HepG2 (cell line): Measurements from ENCODE around the gene LRBA. TPM values are rescaled to one million over a fixed set of nuclear protein-coding genes. Genes with fewer than 3 reads are reported as not detected.
A peak's percentile ranks its signal among the peaks of the same experiment; 100 is the strongest.

Experiments
- ATAC-seq: fragments of 200-7000 bp; cut with Tn5 transposase; 3 replicates; pipeline ENCODE4 v1.9.1; 2020; ENCODE audit warnings: mild to moderate bottlenecking, moderate library complexity
- BruUV-seq: library from RNA; stranded (reverse); fragments of 400-500 nt; replicated peaks from 2 replicates; lab custom pipeline; 2021; lab: Mats Ljungman, UMichigan
- CTCF ChIA-PET: fragments of 300-600 bp; formaldehyde crosslinking; extraction: SDS; loops from one replicate; lab custom pipeline; 2021; ENCODE audit warnings: low total read pairs, inconsistent platforms, low intra/inter-chr PET ratio; lab: Yijun Ruan, JAX
- POLR2A ChIA-PET: fragments of 350-600 bp; sonication (Branson Sonifier 250); formaldehyde crosslinking; loops from one replicate; lab custom pipeline; 2020; ENCODE audit warnings: antibody characterized with exemption, inconsistent platforms; lab: Yijun Ruan, JAX
- DNase-seq: peaks from one replicate; pipeline ENCODE4 v3.0.0-alpha.2; 2015; ENCODE audit warnings: low spot score
- FAIRE-seq: peaks from 3 replicates; lab custom pipeline; 2011; peaks lifted over from hg19 to GRCh38; lab: Jason Lieb, UNC
- H2AFZ ChIP-seq: one replicate; pipeline ENCODE4 v1.6.1; 2011; ENCODE audit warnings: low read length, inconsistent platforms
- H3K27ac ChIP-seq: fragments of 300-600 bp; 3 replicates; pipeline ENCODE4 v1.8.0; 2011; ENCODE audit warnings: mixed run types, mild to moderate bottlenecking, mixed read lengths, low read length, inconsistent platforms; ENCODE audit not compliant: insufficient read depth; ENCODE audit errors: extremely low read length
- H3K27me3 ChIP-seq, 2 experiments: fragments of 200-600 bp in 1 of 2; 2 replicates in 1 of 2; 3 replicates in 1 of 2; pipeline versions ENCODE4 v1.6.0 to v1.8.0; 2011; ENCODE audit warnings: low read length in 2 of 2, mild to moderate bottlenecking in 2 of 2, moderate library complexity in 2 of 2, inconsistent platforms in 1 of 2; ENCODE audit not compliant: insufficient read depth in 2 of 2, control insufficient read depth in 1 of 2
- H3K36me3 ChIP-seq, 2 experiments: fragments of 200-600 bp in 1 of 2; replicated peaks in 1 of 2; 2 replicates in 1 of 2; 3 replicates in 1 of 2; pipeline versions ENCODE4 v1.5.1 to v1.8.0; 2011; ENCODE audit warnings: low read length in 2 of 2, inconsistent platforms in 1 of 2; ENCODE audit not compliant: insufficient read depth in 2 of 2, control insufficient read depth in 1 of 2
- H3K4me1 ChIP-seq: 2 replicates; pipeline ENCODE4 v1.5.1; 2012; ENCODE audit warnings: low read length, inconsistent platforms; ENCODE audit not compliant: insufficient read depth
- H3K4me2 ChIP-seq: 2 replicates; pipeline ENCODE4 v1.6.0; 2011; ENCODE audit warnings: low read depth, low read length, inconsistent platforms
- H3K4me3 ChIP-seq, 3 experiments: fragments of 200-600 bp in 1 of 3; sonication (generic), shearing (Covaris generic) in 1 of 3; replicated peaks in 1 of 3; 2 replicates each; pipeline ENCODE4 v1.5.1; 2011 to 2016; ENCODE audit warnings: low read length in 3 of 3, inconsistent platforms in 2 of 3, low read depth in 2 of 3, mild to moderate bottlenecking in 2 of 3, control low read depth in 1 of 3, mixed read lengths in 1 of 3; ENCODE audit not compliant: insufficient read depth in 1 of 3
- H3K79me2 ChIP-seq: one replicate; pipeline ENCODE4 v1.6.1; 2011; ENCODE audit warnings: low read length, inconsistent platforms; ENCODE audit not compliant: insufficient read depth
- H3K9ac ChIP-seq: 2 replicates; pipeline ENCODE4 v1.6.0; 2011; ENCODE audit warnings: mild to moderate bottlenecking, low read depth, low read length, inconsistent platforms; ENCODE audit not compliant: insufficient read depth
- H3K9me3 ChIP-seq: 2 replicates; pipeline ENCODE4 v1.5.1; 2012; ENCODE audit warnings: mild to moderate bottlenecking, low read length
- H4K20me1 ChIP-seq: 2 replicates; pipeline ENCODE4 v1.6.0; 2011; ENCODE audit warnings: inconsistent platforms, mild to moderate bottlenecking, low read length, moderate library complexity; ENCODE audit not compliant: insufficient read depth
- CREB1 ChIP-seq, 2 experiments: fragments of 450-650 bp in 1 of 2; IDR thresholded peaks; 2 replicates each; pipeline ENCODE4 v1.6.1; 2016 to 2017; ENCODE audit warnings: control low read depth in 1 of 2, mild to moderate bottlenecking in 1 of 2, missing compliant biosample characterization in 1 of 2, missing genetic modification characterization in 1 of 2
- GABPB1 ChIP-seq: IDR thresholded peaks from 2 replicates; pipeline ENCODE4 v1.6.1; 2016; ENCODE audit warnings: mild to moderate bottlenecking, missing genetic modification reagents, moderate library complexity, missing compliant biosample characterization
- RAD51 ChIP-seq: fragments of 450-650 bp; IDR thresholded peaks from 2 replicates; pipeline ENCODE4 v1.6.1; 2016; ENCODE audit warnings: borderline replicate concordance
- SMARCC2 ChIP-seq: fragments of 450-650 bp; IDR thresholded peaks from 2 replicates; pipeline ENCODE4 v1.6.1; 2017; ENCODE audit warnings: antibody characterized with exemption, mild to moderate bottlenecking
- SRSF1 ChIP-seq: fragments of 200-400 bp; formaldehyde crosslinking; optimal IDR thresholded peaks from 2 replicates; pipeline ENCODE3; 2017; ENCODE audit warnings: mild to moderate bottlenecking, low read depth, low read length, moderate library complexity
- SSRP1 ChIP-seq: IDR thresholded peaks from 2 replicates; pipeline ENCODE4 v1.6.1; 2016; ENCODE audit warnings: control low read depth
- ZBTB3 ChIP-seq: sonication (generic); formaldehyde crosslinking; IDR thresholded peaks from 2 replicates; pipeline ENCODE4 v1.4.0; 2020; ENCODE audit warnings: low read depth, mild to moderate bottlenecking, moderate library complexity, missing genetic modification reagents, borderline replicate concordance
- ZNF383 ChIP-seq: sonication (generic); formaldehyde crosslinking; IDR thresholded peaks from 2 replicates; pipeline ENCODE4 v1.4.0; 2020; ENCODE audit warnings: missing genetic modification reagents, mild to moderate bottlenecking, borderline replicate concordance
- ZSCAN25 ChIP-seq: sonication (generic); formaldehyde crosslinking; IDR thresholded peaks from 2 replicates; pipeline ENCODE4 v1.8.0; 2022; ENCODE audit warnings: mild to moderate bottlenecking, missing genetic modification reagents
- WGBS: methylation state at CpG from one replicate; pipeline ENCODE4 v1.1.6; 2017; ENCODE audit warnings: low lambda C conversion rate; 5-methylcytosine and 5-hydroxymethylcytosine counted together
- in situ Hi-C: cut with HindIII; loops from 2 replicates; pipeline ENCODE4 v1.10.0; 2017; ENCODE audit warnings: low pct_unique_long_range_greater_than_20kb; ENCODE audit not compliant: extremely low pct_ligation_motif_present
- intact Hi-C: fragments of 100-400 bp; cut with micrococcal nuclease; formaldehyde crosslinking; loops from one replicate; pipeline ENCODE4 v1.10.0; 2022; ENCODE audit not compliant: unreplicated experiment
- polyA plus RNA-seq, 8 experiments: library from polyadenylated mRNA; depleted of rRNA in 3 of 8; stranded (reverse) in 7 of 8; unstranded in 1 of 8; fragments of >200 nt; fragmentation: Illumina TruSeq in 4 of 8; extraction: Trizol in 4 of 8; gene quantifications; 2 replicates each; pipeline versions ENCODE4 v1.2.1 to v1.2.3, GENCODE V29; 2011 to 2016; ENCODE audit warnings: low read depth in 4 of 8, missing spikeins in 1 of 8, mixed read lengths in 1 of 8; ENCODE audit not compliant: insufficient read depth in 1 of 8
- total RNA-seq, 5 experiments: library from RNA; depleted of rRNA; stranded (reverse); fragments of >200 nt; fragmentation: Illumina TruSeq; extraction: Trizol; gene quantifications; 2 replicates each; pipeline ENCODE4 v1.2.3, GENCODE V29; 2016; ENCODE audit warnings: low read depth in 1 of 5
- TF ChIP-seq, protein P1 (sequence below): sonication (generic); formaldehyde crosslinking; IDR thresholded peaks from 2 replicates; pipeline ENCODE4 v1.5.1; 2020; ENCODE audit warnings: missing genetic modification reagents, mild to moderate bottlenecking, borderline replicate concordance
- TF ChIP-seq, protein P2 (sequence below): sonication (generic); formaldehyde crosslinking; IDR thresholded peaks from 2 replicates; pipeline ENCODE4 v1.4.0; 2020; ENCODE audit warnings: missing genetic modification reagents
- TF ChIP-seq, protein P3 (sequence below): IDR thresholded peaks from 2 replicates; pipeline ENCODE4 v1.4.0; 2020; ENCODE audit warnings: mild to moderate bottlenecking, missing genetic modification reagents

The LRBA gene
- total and polyA plus RNA-seq, 2 of the 13 experiments (the other 11 are each of a cell fraction or from before 2014, with no cell fraction given), result 21.0 to 37.2 TPM

DNA sequence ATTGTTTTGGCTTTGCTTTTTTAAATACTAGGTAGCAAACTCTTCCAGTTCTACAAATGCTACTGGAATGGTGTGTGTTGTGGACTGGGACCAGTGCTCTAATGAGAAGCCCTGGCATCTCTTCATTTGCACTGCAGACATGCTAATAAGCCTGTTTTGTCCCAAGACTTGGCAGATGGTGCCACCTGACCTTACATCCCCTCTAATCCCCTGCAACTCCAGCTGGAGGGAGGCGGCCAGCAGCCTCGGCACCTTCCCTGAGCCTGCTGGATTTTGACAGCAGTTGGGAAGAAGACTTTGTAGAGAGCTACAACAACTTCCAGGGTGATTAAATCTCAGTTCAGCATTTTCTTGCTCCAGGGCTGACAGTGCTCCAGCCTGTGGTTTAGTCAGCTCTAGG, 736.9 kb downstream of the LRBA start (continued):
- TF ChIP-seq RAD51, result no peak
- TF ChIP-seq ZNF383 (CRISPR knock-in tag), result no peak
- TF ChIP-seq, protein P1, sequence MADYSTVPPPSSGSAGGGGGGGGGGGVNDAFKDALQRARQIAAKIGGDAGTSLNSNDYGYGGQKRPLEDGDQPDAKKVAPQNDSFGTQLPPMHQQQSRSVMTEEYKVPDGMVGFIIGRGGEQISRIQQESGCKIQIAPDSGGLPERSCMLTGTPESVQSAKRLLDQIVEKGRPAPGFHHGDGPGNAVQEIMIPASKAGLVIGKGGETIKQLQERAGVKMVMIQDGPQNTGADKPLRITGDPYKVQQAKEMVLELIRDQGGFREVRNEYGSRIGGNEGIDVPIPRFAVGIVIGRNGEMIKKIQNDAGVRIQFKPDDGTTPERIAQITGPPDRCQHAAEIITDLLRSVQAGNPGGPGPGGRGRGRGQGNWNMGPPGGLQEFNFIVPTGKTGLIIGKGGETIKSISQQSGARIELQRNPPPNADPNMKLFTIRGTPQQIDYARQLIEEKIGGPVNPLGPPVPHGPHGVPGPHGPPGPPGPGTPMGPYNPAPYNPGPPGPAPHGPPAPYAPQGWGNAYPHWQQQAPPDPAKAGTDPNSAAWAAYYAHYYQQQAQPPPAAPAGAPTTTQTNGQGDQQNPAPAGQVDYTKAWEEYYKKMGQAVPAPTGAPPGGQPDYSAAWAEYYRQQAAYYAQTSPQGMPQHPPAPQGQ (CRISPR knock-in tag), result no peak
- TF ChIP-seq SMARCC2, result no peak

DNA sequence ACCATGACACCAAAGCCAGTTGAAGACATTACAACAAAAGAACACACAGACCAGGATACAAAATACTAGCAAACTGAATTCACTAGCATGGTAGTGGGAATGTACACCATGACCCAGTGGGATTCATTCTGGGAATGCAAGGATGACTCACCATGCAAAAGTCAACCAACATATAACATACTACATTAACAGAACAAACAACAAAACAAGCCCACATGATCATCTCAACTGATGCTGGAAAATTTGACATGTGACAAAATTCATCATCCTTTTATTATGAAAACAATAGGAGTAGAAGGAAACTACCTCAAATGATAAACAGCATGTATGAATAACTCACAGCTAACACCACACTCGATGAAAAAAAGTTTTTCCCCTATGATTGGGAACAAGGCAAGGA, 746.6 kb downstream of the LRBA start:
- Histone ChIP-seq H3K9ac (no peak overlapping the region), H3K4me1 (peaks cover 37% of the 10 kb centered on the region), H3K27ac (no peak overlapping the region), H3K4me2 (no peak overlapping the region), H2AFZ (no peak overlapping the region), H3K79me2 (no peaks in the 10 kb centered on the region), H3K4me3 (no peak overlapping the region), H3K27me3 (no peaks in the 10 kb centered on the region), H3K36me3 (no peaks in the 10 kb centered on the region), H3K9me3 (no peaks in the 10 kb centered on the region), H4K20me1 (no peaks in the 10 kb centered on the region)
- WGBS, result 94% methylated on average over 1 of the region's 1 CpG
- TF ChIP-seq SSRP1 (CRISPR knock-in tag) (no peak), ZBTB3 (CRISPR knock-in tag) (no peak), GABPB1 (CRISPR knock-in tag) (no peak), ZSCAN25 (CRISPR knock-in tag) (no peak), SRSF1 (no peak), CREB1 (IDR thresholded peaks at IDR 0.05) (peak; percentile 1; the same call in 1 of the 2 replicates), CREB1 (CRISPR knock-in tag; IDR thresholded peaks at IDR 0.05) (no peak)
- TF ChIP-seq, protein P2, sequence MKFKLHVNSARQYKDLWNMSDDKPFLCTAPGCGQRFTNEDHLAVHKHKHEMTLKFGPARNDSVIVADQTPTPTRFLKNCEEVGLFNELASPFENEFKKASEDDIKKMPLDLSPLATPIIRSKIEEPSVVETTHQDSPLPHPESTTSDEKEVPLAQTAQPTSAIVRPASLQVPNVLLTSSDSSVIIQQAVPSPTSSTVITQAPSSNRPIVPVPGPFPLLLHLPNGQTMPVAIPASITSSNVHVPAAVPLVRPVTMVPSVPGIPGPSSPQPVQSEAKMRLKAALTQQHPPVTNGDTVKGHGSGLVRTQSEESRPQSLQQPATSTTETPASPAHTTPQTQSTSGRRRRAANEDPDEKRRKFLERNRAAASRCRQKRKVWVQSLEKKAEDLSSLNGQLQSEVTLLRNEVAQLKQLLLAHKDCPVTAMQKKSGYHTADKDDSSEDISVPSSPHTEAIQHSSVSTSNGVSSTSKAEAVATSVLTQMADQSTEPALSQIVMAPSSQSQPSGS (CRISPR knock-in tag), result no peak
- TF ChIP-seq, protein P3, sequence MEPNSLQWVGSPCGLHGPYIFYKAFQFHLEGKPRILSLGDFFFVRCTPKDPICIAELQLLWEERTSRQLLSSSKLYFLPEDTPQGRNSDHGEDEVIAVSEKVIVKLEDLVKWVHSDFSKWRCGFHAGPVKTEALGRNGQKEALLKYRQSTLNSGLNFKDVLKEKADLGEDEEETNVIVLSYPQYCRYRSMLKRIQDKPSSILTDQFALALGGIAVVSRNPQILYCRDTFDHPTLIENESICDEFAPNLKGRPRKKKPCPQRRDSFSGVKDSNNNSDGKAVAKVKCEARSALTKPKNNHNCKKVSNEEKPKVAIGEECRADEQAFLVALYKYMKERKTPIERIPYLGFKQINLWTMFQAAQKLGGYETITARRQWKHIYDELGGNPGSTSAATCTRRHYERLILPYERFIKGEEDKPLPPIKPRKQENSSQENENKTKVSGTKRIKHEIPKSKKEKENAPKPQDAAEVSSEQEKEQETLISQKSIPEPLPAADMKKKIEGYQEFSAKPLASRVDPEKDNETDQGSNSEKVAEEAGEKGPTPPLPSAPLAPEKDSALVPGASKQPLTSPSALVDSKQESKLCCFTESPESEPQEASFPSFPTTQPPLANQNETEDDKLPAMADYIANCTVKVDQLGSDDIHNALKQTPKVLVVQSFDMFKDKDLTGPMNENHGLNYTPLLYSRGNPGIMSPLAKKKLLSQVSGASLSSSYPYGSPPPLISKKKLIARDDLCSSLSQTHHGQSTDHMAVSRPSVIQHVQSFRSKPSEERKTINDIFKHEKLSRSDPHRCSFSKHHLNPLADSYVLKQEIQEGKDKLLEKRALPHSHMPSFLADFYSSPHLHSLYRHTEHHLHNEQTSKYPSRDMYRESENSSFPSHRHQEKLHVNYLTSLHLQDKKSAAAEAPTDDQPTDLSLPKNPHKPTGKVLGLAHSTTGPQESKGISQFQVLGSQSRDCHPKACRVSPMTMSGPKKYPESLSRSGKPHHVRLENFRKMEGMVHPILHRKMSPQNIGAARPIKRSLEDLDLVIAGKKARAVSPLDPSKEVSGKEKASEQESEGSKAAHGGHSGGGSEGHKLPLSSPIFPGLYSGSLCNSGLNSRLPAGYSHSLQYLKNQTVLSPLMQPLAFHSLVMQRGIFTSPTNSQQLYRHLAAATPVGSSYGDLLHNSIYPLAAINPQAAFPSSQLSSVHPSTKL (CRISPR knock-in tag), result no peak
- ChIA-PET CTCF (no interaction called here), POLR2A (no interaction called here)
- intact Hi-C loops (no loop called here), in situ Hi-C loops (no loop called here)
- no peak for ATAC-seq
- no TSS peak for BruUV-seq
- no peak for FAIRE-seq
- DNase-seq, result no peak
